ENCODE data around the gene CASS4.
"Not testable (repeated sequence)": the region's sequence is repeated elsewhere in the genome, so short reads cannot be mapped to it uniquely, and the experiment has no call there.

Gene CASS4, protein sequence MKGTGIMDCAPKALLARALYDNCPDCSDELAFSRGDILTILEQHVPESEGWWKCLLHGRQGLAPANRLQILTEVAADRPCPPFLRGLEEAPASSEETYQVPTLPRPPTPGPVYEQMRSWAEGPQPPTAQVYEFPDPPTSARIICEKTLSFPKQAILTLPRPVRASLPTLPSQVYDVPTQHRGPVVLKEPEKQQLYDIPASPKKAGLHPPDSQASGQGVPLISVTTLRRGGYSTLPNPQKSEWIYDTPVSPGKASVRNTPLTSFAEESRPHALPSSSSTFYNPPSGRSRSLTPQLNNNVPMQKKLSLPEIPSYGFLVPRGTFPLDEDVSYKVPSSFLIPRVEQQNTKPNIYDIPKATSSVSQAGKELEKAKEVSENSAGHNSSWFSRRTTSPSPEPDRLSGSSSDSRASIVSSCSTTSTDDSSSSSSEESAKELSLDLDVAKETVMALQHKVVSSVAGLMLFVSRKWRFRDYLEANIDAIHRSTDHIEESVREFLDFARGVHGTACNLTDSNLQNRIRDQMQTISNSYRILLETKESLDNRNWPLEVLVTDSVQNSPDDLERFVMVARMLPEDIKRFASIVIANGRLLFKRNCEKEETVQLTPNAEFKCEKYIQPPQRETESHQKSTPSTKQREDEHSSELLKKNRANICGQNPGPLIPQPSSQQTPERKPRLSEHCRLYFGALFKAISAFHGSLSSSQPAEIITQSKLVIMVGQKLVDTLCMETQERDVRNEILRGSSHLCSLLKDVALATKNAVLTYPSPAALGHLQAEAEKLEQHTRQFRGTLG

DNA sequence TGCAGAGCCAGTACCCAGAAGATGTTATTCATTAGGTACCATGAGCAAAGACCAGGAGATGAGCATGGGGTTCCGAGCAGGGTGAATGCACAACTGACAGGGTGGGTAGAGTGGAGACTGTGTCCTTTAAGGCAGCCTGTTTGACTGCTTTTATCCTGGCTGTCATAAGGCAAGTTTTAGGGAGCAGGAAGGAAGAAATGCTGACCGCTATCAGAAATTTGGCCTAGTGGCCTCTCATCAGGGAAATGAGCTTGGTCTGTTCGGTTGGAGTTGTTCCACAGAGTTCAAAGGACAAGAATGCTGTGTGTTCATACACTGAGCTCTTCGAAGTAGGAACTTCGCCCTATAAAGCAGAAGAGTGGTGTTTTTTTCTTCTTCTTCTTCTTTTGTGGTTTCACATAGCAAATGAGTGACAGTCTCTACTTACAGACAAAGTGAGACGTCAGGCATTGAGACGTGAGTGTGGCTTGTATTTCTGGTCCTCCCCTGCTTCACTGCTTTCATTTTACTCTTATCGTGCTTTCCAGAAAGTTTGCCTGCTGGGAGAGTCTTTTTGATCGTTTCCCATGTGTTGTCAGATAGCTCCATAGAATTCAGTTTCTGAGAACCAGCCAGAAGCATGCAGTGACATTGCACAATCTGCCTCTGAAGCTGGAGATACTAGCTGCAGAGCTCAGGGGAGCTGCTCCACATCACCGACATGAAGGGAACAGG, at the start of gene CASS4:
Gene CASS4 (plus strand): TSS at position 502 of the 714 bp plus-strand sequence. CDS start 199 bp downstream, at position 701.
- no peak for DNase-seq

GRCh38 chr20:56362833-56363413, 49.1 kb upstream of the CASS4 start:
- DNase-seq: no peak

DNA sequence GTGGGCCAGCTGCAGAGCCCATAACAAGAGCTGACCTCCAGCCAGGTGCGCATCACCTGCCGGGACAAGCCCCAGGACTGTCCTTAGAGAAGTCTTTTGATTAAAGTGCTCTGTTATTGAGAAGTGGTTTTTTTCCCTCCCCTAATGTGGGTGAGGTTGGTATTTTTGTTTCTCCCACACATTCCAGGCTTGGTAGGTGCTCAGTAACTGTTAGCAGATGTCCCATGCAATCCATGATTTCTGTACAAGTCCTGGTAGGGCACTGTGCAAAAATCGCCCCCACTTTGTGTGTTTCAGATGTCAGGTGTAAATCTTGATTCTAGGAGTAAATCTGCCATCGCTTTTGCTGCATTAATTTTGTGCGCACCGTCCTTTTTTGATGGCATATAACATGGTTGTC, 48.6 kb upstream of the CASS4 start:
- DNase-seq: no peak

- DNase-seq: no peak
These were observed 43.5 kb upstream of the CASS4 start for GRCh38 chr20:56368351-56369134.

- no peak for DNase-seq
These were observed 42.9 kb upstream of the CASS4 start for GRCh38 chr20:56369179-56369578.

- no peak for DNase-seq
These were observed 40.1 kb upstream of the CASS4 start for GRCh38 chr20:56371977-56372376.

DNA sequence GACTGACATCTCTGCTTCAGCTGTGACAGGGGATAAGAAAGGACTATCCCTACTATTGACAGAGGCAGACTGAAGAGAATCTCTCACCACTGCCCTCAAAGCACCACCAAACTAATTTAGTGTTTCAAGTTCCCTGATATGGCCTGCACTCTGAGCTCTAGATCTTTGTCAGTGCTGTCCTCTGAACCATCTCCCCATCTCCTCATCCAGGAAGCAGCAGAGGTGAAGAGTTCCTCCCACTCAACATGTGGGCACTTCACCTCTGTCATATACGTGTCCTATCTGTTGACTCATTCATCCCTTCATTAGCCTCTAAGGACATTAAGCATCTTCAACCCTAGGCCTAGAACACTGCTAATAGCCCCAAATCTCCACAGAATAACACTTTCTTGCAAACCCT, 39.2 kb upstream of the CASS4 start:
- DNase-seq: no peak

- no peak for DNase-seq
These were observed 38.1 kb upstream of the CASS4 start for GRCh38 chr20:56373942-56374341.

DNA sequence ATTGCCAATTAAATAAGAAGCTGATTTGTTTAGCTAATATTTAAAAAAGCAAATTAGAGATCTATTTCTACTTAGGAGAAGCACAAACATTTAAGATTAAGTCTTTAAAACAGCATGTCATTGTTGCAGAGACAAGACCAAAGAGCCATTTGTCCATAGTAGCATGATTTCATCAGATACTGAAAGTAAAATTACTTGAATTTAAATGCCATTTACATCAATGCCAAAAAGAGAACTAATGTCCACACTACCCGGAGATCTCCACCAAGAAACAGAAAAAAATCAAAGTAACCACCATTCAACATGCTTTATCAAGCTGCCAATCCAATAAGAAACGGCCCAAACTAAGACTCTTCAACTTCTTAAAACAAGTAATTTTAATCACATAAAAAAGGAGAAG, 35.7 kb upstream of the CASS4 start:
- no peak for DNase-seq

- no peak for DNase-seq
These were observed 33.7 kb upstream of the CASS4 start for GRCh38 chr20:56378386-56378785.

DNA sequence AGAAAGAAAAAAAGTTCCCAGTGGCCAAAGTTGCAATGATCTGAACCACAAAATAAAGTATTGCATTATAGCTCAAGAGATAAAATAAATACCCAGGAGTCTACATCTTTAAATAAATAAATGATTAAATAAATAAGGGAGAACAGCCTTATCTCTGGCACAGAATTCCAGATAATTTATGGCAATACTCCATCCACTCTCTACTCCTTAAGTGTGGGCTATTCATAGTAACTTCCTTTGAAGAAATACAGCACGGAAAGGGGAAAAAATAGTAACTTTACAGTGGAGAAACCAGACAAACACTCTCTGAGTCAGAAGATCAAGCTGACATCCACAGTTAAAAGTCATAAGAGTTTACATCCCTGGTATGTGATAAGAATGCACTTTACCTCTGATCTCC, 31.7 kb upstream of the CASS4 start:
- DNase-seq: no peak

DNA sequence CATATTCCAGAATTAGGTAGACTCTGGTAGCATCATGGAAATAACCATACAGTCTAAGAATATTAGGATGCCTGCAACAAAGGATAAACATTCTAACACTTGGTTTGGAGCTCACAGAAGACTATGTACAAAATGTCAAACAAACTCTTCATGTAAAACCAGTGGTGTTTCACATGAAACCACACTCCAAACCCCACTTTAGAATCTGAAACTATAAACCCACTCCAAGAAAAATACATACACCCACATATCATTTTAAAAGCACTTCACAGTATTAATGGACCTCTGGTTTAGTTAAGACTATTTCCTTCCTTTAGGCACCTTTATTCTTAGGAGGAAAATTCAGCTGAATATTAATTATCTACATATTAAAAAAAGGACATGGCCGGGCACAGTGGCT, 30.6 kb upstream of the CASS4 start:
- no peak for DNase-seq

GRCh38 chr20:56382696-56383095, 29.4 kb upstream of the CASS4 start:
- DNase-seq: no peak

DNA sequence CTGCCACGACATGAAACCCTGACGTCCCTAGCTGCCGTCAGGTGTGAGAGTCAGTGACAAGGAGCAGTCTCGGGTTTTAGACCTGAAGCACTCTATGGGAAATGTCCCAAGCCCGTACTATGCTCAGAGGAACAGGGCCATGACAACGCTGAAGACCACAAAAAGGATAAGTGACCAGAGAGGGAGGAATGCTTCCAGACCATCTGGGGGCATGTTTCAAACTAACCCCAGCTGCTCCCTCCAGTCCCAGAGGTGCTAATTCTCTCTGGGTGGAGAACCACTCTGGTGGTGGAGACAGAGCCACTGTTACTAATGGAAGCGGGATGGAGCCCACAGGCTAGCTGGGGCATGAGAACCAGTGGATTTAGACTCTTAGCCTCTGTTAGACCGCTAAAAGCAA, 28.7 kb upstream of the CASS4 start:
- no peak for DNase-seq

- DNase-seq: no peak
These were observed 26.9 kb upstream of the CASS4 start for GRCh38 chr20:56385130-56385529.

DNA sequence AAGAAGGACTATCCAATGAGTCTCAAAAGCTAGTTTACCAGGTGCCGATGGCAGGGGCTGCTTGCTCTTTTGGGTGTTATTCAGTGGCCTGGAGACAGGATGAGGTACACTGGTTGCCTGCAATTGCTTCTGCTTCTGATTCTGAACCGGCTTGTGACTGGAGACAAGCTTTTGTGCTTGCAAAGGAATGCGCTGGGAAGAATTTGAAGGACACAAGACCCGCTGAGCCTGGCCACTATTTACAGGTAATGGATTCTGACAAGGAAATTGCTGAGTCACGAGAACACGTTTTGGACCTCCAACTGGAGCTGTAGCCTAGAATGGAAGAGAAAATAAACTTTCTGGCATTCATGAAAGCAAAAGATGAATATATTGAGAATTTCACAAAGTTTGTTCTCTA, 25.8 kb upstream of the CASS4 start:
- no peak for DNase-seq

- no peak for DNase-seq
These were observed 23.2 kb upstream of the CASS4 start for GRCh38 chr20:56388882-56389281.

DNA sequence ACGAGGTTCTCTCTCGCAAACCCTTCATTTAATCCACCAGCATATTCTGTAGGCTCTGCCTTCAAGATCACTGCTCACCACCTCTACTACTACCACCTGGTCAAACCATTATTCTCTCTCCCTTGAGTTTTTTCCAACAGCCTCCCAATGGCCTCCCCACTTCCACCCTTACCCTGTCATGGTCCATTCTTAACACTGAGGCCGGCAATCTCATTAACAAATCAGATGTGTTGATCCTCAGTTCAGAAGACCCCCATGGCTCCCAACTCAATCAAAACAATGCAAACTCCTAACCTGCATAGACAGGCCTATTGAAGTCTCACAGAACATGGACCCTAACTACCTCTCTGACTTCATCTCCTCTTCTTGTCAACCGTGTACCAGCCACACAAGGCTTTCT, 22.3 kb upstream of the CASS4 start:
- DNase-seq: no peak

DNA sequence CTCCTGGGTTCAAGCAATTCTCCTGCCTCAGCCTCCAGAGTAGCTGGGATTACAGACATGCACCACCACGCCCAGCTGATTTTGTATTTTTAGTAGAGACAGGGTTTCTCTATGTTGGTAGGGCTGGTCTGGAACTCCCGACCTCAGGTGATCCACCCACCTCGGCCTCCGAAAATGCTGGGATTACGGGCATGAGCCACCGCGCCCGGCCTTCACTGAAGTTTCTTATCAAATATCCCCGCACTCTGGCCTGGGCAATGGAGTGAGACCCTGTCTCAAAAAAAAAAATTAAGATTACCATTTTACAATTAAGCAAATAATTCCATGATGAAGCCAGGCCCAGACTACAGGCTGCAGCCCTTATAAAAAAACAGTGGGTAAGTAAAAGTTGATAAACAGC, 21.7 kb upstream of the CASS4 start:
- not testable (repeated sequence) for DNase-seq

- no peak for DNase-seq
These were observed 21.0 kb upstream of the CASS4 start for GRCh38 chr20:56391037-56391436.

DNA sequence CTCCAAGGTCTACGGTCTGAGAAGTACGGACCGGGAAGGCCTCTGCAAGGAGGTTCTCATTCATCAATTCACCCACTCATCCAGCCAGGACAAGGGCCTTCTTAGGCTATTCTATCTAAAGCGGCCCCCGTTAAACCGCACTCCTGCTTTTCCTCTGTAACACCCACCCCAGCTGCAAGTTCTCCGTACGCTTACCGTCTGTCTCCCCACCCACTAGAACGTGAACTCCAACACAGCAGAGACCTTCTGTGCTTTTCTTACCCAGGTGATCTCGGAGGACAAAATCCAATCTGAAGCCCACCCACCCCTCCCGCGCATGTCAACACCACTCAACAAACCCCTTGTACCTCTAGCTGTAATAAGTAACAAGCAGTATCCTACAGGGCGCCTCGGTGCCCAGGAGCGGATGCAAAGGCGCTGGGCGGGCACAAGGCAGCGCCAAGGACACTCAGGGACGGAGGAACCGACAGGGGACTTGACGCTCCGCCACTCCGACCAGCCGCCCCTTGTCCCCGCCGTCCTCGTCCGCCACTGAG, 20.4 kb upstream of the CASS4 start:
- DNase-seq: no peak
